WI38 (cell line): ENCODE data around the gene ZNF878.
A peak's percentile ranks its signal among the peaks of the same experiment; 100 is the strongest.

Source experiments
- H3K4me3 ChIP-seq: 2 replicates; pipeline ENCODE4 v1.5.1; 2011; ENCODE audit warnings: low read depth, mild to moderate bottlenecking, control low read depth, low read length
- CTCF ChIP-seq: IDR thresholded peaks from 2 replicates; pipeline ENCODE4 v1.5.1; 2012; ENCODE audit warnings: low read depth, mild to moderate bottlenecking, control low read depth, low read length

The ZNF878 gene

DNA sequence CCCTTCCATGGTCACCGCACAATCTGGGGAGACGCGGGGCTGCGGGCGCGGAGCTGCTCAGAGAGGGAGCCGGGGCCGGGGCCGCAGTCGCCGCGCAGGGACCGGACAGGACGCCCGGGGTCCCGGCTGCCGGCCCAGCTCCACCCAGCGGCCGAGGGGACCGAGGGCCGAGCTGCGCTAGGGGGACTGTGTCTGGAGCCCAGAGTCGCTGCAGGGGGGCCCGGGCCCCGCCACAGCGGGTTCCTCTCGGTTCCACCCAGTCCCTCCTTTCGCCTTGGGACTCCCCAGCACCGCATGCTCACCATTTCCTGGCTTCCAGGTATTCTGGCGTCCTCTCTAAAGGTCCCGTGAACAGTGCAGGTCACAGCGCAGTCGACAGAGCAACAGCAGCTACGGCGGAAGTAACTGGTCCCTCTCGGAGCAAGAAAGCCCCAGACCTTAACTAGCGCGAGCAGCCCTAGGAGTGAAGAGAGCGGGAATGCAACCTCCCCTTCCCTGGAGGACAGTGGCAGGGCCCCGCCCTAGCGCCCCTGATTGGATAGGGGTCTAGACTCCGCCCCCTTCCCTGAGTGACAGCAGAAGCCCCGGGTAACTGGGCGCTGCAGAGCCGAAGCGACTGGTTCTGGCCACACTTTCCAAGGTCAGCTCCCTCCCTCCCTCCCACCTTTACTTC is at the start of gene ZNF878:
Gene ZNF878, minus strand, starts transcription at position 465 of the 673 bp plus-strand sequence. Its CDS starts 160 bp downstream, at position 305.
- peak within 1 kb of the TSS; percentile 80 for H3K4me3 ChIP-seq
- peak; percentile 8; the same call in 1 of the 2 replicates for TF ChIP-seq CTCF

- no peak overlapping the region for H3K4me3 ChIP-seq
- no peak for TF ChIP-seq CTCF
Observed at GRCh38 chr19:12098040-12098439, 45.3 kb upstream of the ZNF878 start.

DNA sequence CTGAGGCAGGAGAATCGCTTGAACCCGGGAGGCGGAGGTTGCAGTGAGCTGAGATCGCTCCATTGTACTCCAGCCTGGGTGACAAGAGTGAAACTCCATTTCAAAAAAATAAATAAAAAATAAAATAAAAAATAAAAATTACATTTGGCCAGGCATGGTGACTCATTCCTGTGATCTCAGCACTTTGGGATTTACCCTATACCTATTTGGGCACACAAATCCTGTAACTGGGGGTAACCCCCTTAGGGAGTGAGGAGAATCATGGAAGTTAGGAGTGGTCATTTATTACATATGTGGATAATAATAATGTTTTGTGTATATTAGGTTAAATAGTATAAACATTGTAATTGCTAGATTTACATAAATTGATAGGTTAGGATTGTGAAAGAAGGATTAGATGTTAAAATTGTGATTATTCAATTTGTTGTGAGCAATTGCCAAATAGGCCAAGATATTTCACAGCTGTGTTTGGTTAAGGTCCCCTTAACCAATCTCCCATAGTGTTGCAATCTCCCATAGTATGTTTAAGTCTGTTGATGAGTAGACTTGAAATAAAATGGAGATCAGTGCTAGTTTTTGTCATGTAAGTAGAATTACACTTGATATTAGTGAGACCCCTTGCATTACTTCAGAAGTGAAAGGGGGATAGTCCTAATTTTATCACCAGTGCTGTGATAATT is 42.5 kb upstream of the ZNF878 start:
- TF ChIP-seq CTCF = no peak
- no peak overlapping the region for H3K4me3 ChIP-seq

DNA sequence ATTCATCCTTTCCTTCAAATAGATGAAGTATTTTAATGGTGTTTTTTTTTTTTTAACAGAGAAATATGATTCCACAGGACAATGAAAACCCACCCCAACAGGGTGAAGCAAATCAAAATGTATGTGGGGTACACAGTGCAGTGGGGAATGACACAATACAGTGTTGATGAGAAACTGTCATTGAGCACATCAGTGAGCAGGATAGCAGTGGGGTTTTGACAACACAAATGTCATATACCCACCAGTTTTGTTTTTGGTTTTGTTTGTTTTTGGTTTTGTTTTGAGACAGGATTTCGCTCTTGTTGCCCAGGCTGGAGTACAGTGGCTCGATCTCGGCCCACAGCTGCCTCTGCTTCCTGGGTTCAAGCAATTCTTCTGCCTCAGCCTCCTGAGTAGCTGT is 41.0 kb upstream of the ZNF878 start:
- TF ChIP-seq CTCF = no peak
- H3K4me3 ChIP-seq = no peak overlapping the region

- TF ChIP-seq CTCF = no peak
Observed at GRCh38 chr19:12092956-12093355, 40.2 kb upstream of the ZNF878 start.

DNA sequence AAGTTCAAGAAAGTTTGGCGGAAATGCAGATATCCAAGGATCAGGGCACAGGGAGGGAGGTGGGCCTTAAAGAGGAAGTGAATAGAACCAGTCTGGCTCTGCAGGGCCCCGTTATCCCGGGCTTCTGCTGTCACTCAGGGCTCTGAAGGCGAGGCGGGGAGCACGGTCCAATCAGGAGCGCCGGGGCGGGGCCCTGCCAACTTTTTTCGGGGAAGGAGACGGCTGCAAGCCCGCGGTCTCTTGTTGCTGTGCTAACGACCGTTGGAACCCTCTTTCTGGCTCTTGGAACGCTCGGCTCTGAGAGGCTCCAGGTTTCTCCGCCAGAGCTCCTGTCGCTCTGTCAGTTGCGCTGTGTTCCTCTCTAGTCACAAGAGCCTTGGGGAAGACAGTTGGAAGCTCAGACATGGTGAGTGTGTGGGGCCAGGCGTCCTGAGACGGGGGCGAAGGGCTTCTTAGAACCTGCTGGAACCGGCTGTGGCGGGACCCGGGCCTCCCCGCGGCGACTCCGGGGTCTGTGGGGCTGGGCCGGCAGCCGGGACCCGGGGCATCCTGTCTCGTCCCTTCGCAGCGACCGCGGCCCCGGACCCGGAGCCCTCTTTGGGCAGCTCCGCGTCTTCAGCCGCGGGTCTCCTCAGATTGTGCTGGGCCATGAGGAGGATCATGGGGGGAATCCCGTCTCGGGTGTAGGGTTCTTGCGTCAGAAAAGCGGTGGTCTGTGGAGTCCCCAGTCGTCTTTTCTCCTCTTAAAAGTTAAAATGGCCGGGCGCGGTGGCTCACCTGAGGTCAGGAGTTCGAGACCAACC is 39.5 kb upstream of the ZNF878 start:
- TF ChIP-seq CTCF = no peak
- H3K4me3 ChIP-seq = peak overlapping the region; percentile 63

More at GRCh38 chr19:12092956-12093355, 40.2 kb upstream of the ZNF878 start:
- peak overlapping the region; percentile 63 for H3K4me3 ChIP-seq

DNA sequence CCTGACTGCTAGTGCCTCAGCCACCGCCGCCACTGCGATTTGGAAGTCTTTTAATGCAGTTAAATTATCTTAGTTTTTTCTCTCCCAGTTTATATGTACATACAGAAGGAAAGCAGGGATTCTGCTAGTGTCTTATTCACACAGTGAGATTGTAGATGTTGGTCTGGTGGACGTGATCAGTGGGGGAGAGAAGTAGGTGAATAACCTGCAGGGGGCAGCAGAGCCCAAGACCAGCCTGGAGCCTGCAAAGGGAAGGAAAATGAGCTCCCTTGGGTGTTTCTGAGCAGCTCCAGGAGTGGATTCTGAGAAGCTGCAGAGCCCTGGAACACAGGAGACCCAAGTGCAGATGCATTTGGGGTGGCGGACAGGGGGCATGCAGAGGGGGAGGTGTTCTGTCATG is 38.0 kb upstream of the ZNF878 start:
- peak; percentile 55 for TF ChIP-seq CTCF
- H3K4me3 ChIP-seq = no peak overlapping the region
